ENCODE results near the gene NAT8L. TPM values are rescaled to one million over a fixed set of nuclear protein-coding genes. Genes with fewer than 3 reads are reported as not detected.

Gene NAT8L
- polyA plus RNA-seq, 3 donors: 0.01 TPM; not detected in 2

DNA sequence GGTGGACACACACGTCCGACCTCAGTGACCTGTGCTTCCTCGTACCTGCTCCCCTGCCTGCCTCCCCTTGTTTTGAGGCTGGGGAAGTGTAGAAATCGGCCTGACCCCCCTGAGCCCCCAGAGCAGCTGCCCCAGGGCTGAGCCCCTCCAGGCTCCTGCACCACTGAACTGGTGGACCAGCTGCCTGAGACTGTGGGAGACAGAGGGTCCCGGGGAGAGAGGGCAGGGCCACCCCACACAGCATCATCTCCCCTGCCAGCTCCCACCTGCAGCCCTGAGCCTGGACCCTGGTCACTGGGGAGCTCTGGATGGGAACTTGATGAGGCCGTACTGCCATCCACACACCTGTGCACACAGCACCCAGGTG is 15.0 kb upstream of the NAT8L start:
- H3K9me3 Mint-ChIP-seq: peaks cover 4 to 9% (median 7%) of the 10 kb centered on the region in 7 donors
- no peak for DNase-seq
- peaks cover 14 to 58% of the 10 kb centered on the region in 2 donors for H3K27me3 ChIP-seq (ENCODE audit: control insufficient read depth in 2 of 2, insufficient read depth in 2 of 2, low read length in 2 of 2)

DNA sequence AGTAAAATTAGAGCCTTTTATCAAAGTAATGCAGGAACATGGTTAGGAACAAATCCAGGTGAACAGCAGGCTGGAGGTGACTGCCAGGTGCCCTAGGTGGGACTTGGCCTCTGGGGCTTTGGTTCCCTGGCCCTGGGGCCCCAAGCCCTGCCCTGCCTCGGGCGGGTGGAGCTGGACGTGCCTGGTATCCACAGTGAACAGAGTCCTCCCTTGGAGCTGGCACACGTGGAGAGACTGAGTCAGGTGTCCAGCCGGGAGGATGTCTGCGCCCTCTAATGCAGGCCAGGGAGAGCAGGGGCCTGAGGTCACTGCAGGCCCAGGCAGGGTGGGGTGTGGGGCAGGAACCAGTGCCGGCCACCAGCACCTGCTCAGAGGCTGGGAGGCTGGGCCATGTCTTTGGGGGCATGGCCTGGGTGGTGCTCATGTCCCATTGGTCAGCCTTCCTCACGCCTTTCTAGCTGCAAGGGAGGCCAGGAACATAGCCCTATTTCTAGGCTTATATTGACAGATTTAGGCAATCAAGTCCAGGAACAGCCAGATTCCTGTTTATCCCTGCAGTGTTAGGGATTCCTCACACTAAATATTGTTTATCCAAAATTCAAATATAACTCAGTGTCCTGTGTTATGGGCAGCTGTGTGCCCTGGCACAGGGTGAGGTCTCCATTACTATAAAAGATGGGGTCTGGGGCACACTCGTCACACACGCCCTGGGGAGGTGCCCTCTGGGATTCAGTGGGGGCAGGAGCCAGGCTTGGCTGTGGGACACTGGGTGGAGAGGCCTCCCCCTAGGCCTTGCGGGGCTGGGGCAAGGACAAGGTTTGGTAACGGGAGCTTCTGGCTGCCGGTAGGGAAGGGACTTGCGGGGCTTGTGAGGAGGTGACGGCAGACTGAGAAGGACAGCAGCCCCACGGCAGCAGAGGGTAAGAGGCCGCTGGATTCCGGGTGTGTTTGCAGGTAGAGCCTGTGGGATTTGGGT is 14.3 kb upstream of the NAT8L start:
- no peak overlapping the region for H3K9ac ChIP-seq (ENCODE audit: insufficient read depth, low read length, poor library complexity, severe bottlenecking)
- no peak overlapping the region for H2AFZ ChIP-seq (ENCODE audit: insufficient read depth, low read depth, low read length, poor library complexity, severe bottlenecking)
- peaks cover 16% of the 10 kb centered on the region for H4K20me1 ChIP-seq (ENCODE audit: insufficient read depth, low read length)
- H3K4me3 Mint-ChIP-seq: no peak overlapping the region
- H3K4me1 Mint-ChIP-seq: peaks cover 6% of the 10 kb centered on the region
- peaks cover 14 to 19% of the 10 kb centered on the region in 2 donors for H3K4me1 ChIP-seq (ENCODE audit: control insufficient read depth in 1 of 2, insufficient read depth in 2 of 2, low read length in 2 of 2)
- TF ChIP-seq, protein P1, sequence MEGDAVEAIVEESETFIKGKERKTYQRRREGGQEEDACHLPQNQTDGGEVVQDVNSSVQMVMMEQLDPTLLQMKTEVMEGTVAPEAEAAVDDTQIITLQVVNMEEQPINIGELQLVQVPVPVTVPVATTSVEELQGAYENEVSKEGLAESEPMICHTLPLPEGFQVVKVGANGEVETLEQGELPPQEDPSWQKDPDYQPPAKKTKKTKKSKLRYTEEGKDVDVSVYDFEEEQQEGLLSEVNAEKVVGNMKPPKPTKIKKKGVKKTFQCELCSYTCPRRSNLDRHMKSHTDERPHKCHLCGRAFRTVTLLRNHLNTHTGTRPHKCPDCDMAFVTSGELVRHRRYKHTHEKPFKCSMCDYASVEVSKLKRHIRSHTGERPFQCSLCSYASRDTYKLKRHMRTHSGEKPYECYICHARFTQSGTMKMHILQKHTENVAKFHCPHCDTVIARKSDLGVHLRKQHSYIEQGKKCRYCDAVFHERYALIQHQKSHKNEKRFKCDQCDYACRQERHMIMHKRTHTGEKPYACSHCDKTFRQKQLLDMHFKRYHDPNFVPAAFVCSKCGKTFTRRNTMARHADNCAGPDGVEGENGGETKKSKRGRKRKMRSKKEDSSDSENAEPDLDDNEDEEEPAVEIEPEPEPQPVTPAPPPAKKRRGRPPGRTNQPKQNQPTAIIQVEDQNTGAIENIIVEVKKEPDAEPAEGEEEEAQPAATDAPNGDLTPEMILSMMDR (IDR thresholded peaks at IDR 0.05): no peak
- peaks cover 36 to 74% (median 46%) of the 10 kb centered on the region in 3 donors for H3K27me3 Mint-ChIP-seq (ENCODE audit: low read depth in 3 of 3)
- no peak overlapping the region for H3K4me3 ChIP-seq (replicated peaks in 1 of 3; ENCODE audit: low read depth in 2 of 3, low read length in 3 of 3)
- intact Hi-C loops (cut with micrococcal nuclease): loop anchor here in 1 of 2 donors (5.0 kb wide), 1 partner anchor 38 kb away; the partner anchor contains the start of gene NELFA
- H3K36me3 Mint-ChIP-seq: peaks cover 2 to 10% of the 10 kb centered on the region in 2 donors
- WGBS (ENCODE audit: insufficient coverage): 91% methylated on average over 18 of the region's 18 CpGs
- no peaks in the 10 kb centered on the region for H3K79me2 ChIP-seq (ENCODE audit: insufficient read depth, low read length)
- H3K27me3 ChIP-seq (ENCODE audit: control insufficient read depth in 2 of 2, insufficient read depth in 2 of 2, low read length in 2 of 2): peaks cover 11 to 55% of the 10 kb centered on the region in 2 donors
- H3K4me2 ChIP-seq (replicated peaks; ENCODE audit: extremely low read depth, low read length, poor library complexity, severe bottlenecking): no peak overlapping the region
- peaks cover 4 to 9% (median 7%) of the 10 kb centered on the region in 7 donors for H3K9me3 Mint-ChIP-seq
- no peak for DNase-seq
- no peak overlapping the region for H3K27ac ChIP-seq (ENCODE audit: low read depth in 1 of 2, low read length in 2 of 2)
- no peak overlapping the region for H3K27ac Mint-ChIP-seq
- H3K9me3 ChIP-seq (replicated peaks in 1 of 2; ENCODE audit: control insufficient read depth in 1 of 2, insufficient read depth in 1 of 2, low read length in 2 of 2): peaks cover 3 to 5% of the 10 kb centered on the region in 2 donors
- H3K36me3 ChIP-seq (replicated peaks in 1 of 2; ENCODE audit: control insufficient read depth in 1 of 2, insufficient read depth in 2 of 2, low read length in 2 of 2): peaks cover 0 to 3% of the 10 kb centered on the region in 2 donors

More for the DNA sequence above, 15.0 kb upstream of the NAT8L start:
- peaks cover 16% of the 10 kb centered on the region for H4K20me1 ChIP-seq (ENCODE audit: insufficient read depth, low read length)
- peaks cover 2 to 10% of the 10 kb centered on the region in 2 donors for H3K36me3 Mint-ChIP-seq
- H3K4me3 ChIP-seq (replicated peaks in 1 of 3; ENCODE audit: low read depth in 2 of 3, low read length in 3 of 3): no peak overlapping the region
- 100% methylated on average over 3 of the region's 6 CpGs for WGBS (ENCODE audit: insufficient coverage)
- no peaks in the 10 kb centered on the region for H3K79me2 ChIP-seq (ENCODE audit: insufficient read depth, low read length)
- H3K9me3 ChIP-seq (replicated peaks in 1 of 2; ENCODE audit: control insufficient read depth in 1 of 2, insufficient read depth in 1 of 2, low read length in 2 of 2): peaks cover 5 to 7% of the 10 kb centered on the region in 2 donors
- peaks cover 14 to 19% of the 10 kb centered on the region in 2 donors for H3K4me1 ChIP-seq (ENCODE audit: control insufficient read depth in 1 of 2, insufficient read depth in 2 of 2, low read length in 2 of 2)
- TF ChIP-seq, protein P1 (IDR thresholded peaks at IDR 0.05): no peak
- intact Hi-C loops (cut with micrococcal nuclease): loop anchor here in 1 of 2 donors (5.0 kb wide), 1 partner anchor 37 kb away; the partner anchor contains the start of gene NELFA
- peaks cover 6% of the 10 kb centered on the region for H3K4me1 Mint-ChIP-seq
- H3K36me3 ChIP-seq (replicated peaks in 1 of 2; ENCODE audit: control insufficient read depth in 1 of 2, insufficient read depth in 2 of 2, low read length in 2 of 2): peaks cover 0 to 3% of the 10 kb centered on the region in 2 donors
- H3K27me3 Mint-ChIP-seq (ENCODE audit: low read depth in 3 of 3): peaks cover 37 to 75% (median 52%) of the 10 kb centered on the region in 3 donors
- no peak overlapping the region for H2AFZ ChIP-seq (ENCODE audit: insufficient read depth, low read depth, low read length, poor library complexity, severe bottlenecking)
- no peak overlapping the region for H3K27ac ChIP-seq (ENCODE audit: low read depth in 1 of 2, low read length in 2 of 2)
- no peak overlapping the region for H3K4me3 Mint-ChIP-seq
- H3K27ac Mint-ChIP-seq: no peak overlapping the region
- H3K9ac ChIP-seq (ENCODE audit: insufficient read depth, low read length, poor library complexity, severe bottlenecking): no peak overlapping the region
- no peak overlapping the region for H3K4me2 ChIP-seq (replicated peaks; ENCODE audit: extremely low read depth, low read length, poor library complexity, severe bottlenecking)
